Psoas muscle (tissue), 8 donors: Measurements from ENCODE around the gene WDR43. TPM values are rescaled to one million over a fixed set of nuclear protein-coding genes. Genes with fewer than 3 reads are reported as not detected.

Experiments
- ATAC-seq, 4 donors: fragments of 200-7000 bp; cut with Tn5 transposase; one replicate each; pipeline ENCODE4 v1.9.1; 2020; ENCODE audit warnings: moderate library complexity in 3 of 4, mild to moderate bottlenecking in 2 of 4
- DNase-seq, 2 donors: peaks; one replicate each; pipeline ENCODE4 v3.0.0-alpha.2; 2020
- H3K27ac ChIP-seq: fragments of 200-600 bp; one replicate; pipeline ENCODE4 v1.8.0; 2022
- H3K27me3 ChIP-seq, 3 donors: fragments of 200-600 bp in 1 of 3; one replicate each; pipeline versions ENCODE4 v1.6.1 to v1.8.0; 2013 to 2022; ENCODE audit warnings: low read length in 2 of 3, mild to moderate bottlenecking in 2 of 3, moderate library complexity in 1 of 3; ENCODE audit not compliant: insufficient read depth in 3 of 3
- H3K36me3 ChIP-seq, 2 donors: fragments of 200-600 bp in 1 of 2; one replicate each; pipeline versions ENCODE4 v1.6.1 to v1.8.0; 2013 to 2022; ENCODE audit warnings: low read depth in 1 of 2, mild to moderate bottlenecking in 1 of 2, moderate library complexity in 1 of 2; ENCODE audit not compliant: insufficient read depth in 1 of 2
- H3K4me1 ChIP-seq: fragments of 200-600 bp; one replicate; pipeline ENCODE4 v1.8.0; 2022
- H3K4me3 ChIP-seq: fragments of 200-600 bp; one replicate; pipeline ENCODE4 v1.8.0; 2022; ENCODE audit warnings: mild to moderate bottlenecking
- H3K9me3 ChIP-seq: fragments of 200-600 bp; one replicate; pipeline ENCODE4 v1.8.0; 2022
- WGBS, 3 donors: extraction: QIAGEN DNeasy Blood & Tissue Kit; methylation state at CpG; one replicate each; pipeline versions ENCODE4 v1.1.6 to v1.1.7; 2013; 5-methylcytosine and 5-hydroxymethylcytosine counted together
- intact Hi-C, 2 donors: fragments of 100-400 bp; cut with DNase I; formaldehyde crosslinking; loops; one replicate each; pipeline versions ENCODE4 v1.11.0 to v1.14.2; 2022
- polyA plus RNA-seq, 3 donors: library from polyadenylated mRNA; stranded (reverse); fragments of 200-250 nt; gene quantifications; one replicate each; pipeline ENCODE4 v1.2.3, GENCODE V29; 2013
- total RNA-seq, 4 donors: library from RNA; stranded (reverse); fragmentation: NEBNext Ultra II Directional in 2 of 4; extraction: Animal tissue kit (Norgen Biotek cat#: 25700) in 2 of 4; gene quantifications; one replicate each; pipeline versions ENCODE4 v1.2.1 to v1.2.4, GENCODE V29; 2021 to 2023
- TF ChIP-seq, protein P1 (sequence below): fragments of 200-600 bp; IDR thresholded peaks from one replicate; pipeline ENCODE4 v1.8.0; 2022; ENCODE audit warnings: antibody characterized with exemption
- donor health status: healthy with polysubstance abuse.
- donor health status: DM: no; HTN: no; CAD: no; lungs with moderate emphysema.
- donor health status: Bipolar disorder and iron deficiency.
- donor health status: healthy.
- donor health status: DM: yes; HTN: yes; CAD: no.
- donor health status: DM: no; HTN: no; CAD: no.
- donor health status: DM: no; HTN: no; CAD: no.
- donor health status: DM: yes; HTN: yes; CAD: no.

WDR43 gene
- total and polyA plus RNA-seq, 7 donors = 25.5 to 89.5 (median 54.4) TPM

DNA sequence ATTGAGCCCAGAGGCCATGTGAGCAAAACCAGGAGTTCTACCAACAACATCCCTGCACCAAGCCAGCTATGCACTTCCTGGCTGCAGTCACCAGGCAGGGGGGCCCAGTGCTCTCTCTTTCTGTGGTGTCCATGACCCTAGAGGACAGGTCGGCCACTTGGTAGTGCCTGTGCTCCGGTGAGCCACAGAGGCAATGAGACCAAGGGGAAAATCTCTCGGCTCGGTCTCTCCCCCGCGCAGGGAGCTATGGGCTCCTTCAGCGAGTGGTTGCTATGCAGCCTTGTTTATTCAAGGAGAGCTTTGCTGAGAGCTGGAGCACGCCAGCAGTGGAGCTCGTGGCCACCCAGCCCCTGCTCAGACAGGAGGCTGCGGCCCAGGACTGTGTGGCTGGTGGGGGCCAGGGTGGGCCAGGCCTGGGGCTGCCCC, 86.6 kb downstream of the WDR43 start, which contains the start of gene TOGARAM2:
Gene TOGARAM2, plus strand, starts transcription at position 283 of the 426 bp plus-strand sequence. CDS start 13,537 bp downstream, outside the sequence.
- H3K4me3 ChIP-seq = no peak within 1 kb of the TSS
- no peaks in the 10 kb centered on the region for H3K36me3 ChIP-seq
- intact Hi-C loops = no loop called here
- WGBS, 3 donors = 55 to 64% (median 59%) methylated on average over 10 of the region's 10 CpGs
- no peak for DNase-seq
- TF ChIP-seq, protein P1, sequence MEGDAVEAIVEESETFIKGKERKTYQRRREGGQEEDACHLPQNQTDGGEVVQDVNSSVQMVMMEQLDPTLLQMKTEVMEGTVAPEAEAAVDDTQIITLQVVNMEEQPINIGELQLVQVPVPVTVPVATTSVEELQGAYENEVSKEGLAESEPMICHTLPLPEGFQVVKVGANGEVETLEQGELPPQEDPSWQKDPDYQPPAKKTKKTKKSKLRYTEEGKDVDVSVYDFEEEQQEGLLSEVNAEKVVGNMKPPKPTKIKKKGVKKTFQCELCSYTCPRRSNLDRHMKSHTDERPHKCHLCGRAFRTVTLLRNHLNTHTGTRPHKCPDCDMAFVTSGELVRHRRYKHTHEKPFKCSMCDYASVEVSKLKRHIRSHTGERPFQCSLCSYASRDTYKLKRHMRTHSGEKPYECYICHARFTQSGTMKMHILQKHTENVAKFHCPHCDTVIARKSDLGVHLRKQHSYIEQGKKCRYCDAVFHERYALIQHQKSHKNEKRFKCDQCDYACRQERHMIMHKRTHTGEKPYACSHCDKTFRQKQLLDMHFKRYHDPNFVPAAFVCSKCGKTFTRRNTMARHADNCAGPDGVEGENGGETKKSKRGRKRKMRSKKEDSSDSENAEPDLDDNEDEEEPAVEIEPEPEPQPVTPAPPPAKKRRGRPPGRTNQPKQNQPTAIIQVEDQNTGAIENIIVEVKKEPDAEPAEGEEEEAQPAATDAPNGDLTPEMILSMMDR = no peak
- H3K9me3 ChIP-seq = no peaks in the 10 kb centered on the region
- H3K27me3 ChIP-seq = no peaks in the 10 kb centered on the region
- H3K4me1 ChIP-seq = no peaks in the 10 kb centered on the region
- no peak within 1 kb of the TSS for H3K27ac ChIP-seq
- ATAC-seq = peak in 2 of 4 donors; percentile 26 to 57

DNA sequence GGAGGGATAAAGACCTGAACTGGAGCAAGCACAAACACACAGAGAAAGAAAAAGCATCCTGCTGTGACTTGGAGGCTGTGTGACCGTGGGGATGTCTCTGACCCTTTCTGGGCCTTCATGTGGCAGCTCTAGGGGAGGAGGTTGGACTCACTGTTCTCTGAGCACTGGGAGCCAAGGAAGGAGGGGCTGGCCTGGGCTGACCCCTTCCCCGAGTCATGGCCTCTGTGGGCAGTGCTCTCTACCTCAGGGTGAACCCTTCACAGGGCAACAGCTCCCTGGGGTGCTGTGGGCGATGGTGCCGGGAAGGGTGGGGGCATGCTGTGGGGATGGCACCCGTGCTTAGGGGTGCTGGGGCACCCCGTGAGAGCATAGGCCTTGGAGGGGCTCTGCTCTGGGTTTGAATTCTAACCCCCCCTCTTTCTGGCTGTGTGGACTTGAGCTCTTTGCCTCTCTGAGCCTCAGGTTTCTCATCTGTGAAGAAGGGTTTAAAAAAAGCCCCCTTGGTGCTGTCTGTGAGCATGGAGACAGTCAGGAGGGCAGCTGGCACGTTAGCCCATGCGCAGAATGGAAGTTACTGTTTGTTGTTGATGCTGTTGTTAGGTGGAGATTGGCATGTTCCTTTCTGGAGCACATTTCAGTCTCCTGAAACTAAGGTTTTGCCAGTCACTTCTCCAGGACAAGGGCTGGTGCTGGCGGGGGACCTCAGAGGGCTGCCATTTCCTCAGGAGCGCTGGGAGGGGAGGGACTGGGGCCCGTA, 87.3 kb downstream of the WDR43 start:
- Histone ChIP-seq H3K27me3 (no peaks in the 10 kb centered on the region), H3K4me3 (no peak overlapping the region), H3K9me3 (no peaks in the 10 kb centered on the region), H3K4me1 (no peaks in the 10 kb centered on the region), H3K36me3 (no peaks in the 10 kb centered on the region), H3K27ac (no peak overlapping the region)
- TF ChIP-seq, protein P1 = no peak
- ATAC-seq = peak in 3 of 4 donors; percentile 24 to 68 (median 38)
- 71 to 81% (median 81%) methylated on average over 10 to 11 of the region's 11 CpGs for WGBS, 3 donors
- intact Hi-C loops = no loop called here
- DNase-seq = no peak

DNA sequence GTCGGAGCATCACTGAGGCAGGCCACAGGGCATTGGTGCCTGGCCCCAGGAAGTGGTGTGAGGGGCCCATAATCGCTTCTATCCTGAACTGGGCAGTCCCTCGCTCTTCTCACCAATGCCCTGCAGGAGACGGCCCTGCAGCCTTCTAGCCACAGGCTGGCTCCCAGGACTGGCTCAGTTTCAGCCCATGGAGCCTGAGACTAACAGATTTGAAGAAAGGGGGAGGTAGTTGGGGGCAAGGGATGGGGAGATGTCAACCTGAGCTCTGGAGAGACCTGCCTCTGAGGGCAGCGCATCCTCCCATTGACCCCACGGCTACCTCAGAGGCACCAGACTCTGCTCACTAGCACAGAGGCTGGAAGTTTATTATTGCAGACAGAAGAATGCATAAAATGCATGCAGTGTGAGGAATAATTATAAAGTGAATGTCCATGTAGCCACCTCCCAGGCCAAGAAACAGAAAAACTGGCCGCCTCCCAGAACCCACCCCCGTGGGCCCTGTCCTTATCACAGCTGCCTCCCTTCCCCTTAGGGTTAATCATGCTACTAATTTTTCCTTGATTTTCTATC, 88.0 kb downstream of the WDR43 start:
- Histone ChIP-seq H3K4me1 (no peaks in the 10 kb centered on the region), H3K36me3 (no peaks in the 10 kb centered on the region), H3K27me3 (no peaks in the 10 kb centered on the region), H3K27ac (no peak overlapping the region), H3K4me3 (no peak overlapping the region), H3K9me3 (no peaks in the 10 kb centered on the region)
- ATAC-seq (no peak), DNase-seq (no peak)
- intact Hi-C loops = no loop called here
- TF ChIP-seq, protein P1 = no peak
- 80 to 89% (median 84%) methylated on average over 8 of the region's 8 CpGs for WGBS, 3 donors

DNA sequence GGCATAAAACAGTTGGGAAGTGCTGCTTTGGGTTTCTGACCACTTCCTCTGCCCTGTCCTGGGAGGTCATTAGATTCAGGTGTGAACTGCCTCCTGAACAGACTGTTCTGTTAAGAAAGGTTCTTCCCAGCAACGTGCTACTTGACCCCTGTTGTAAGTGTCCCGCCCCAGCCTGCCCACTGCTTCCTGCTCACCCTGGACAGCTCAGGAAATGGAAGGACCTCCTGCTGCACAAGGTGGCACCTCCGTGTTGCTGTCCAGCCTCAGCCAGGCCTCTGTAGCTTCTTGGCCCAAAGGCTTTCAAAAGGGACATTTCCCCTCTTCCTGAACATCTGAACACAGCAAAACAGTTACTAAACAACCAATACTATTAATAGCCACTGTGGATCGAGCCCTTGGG, 92.0 kb downstream of the WDR43 start:
- Histone ChIP-seq H3K27me3 (no peaks in the 10 kb centered on the region), H3K36me3 (no peaks in the 10 kb centered on the region), H3K9me3 (no peaks in the 10 kb centered on the region), H3K4me3 (no peak overlapping the region), H3K4me1 (no peaks in the 10 kb centered on the region), H3K27ac (no peak overlapping the region)
- WGBS, 3 donors = 41 to 60% (median 49%) methylated on average over 4 of the region's 4 CpGs
- intact Hi-C loops = no loop called here
- TF ChIP-seq, protein P1 = no peak
- DNase-seq = no peak
- ATAC-seq = peak in 1 of 4 donors; percentile 31
